Activated T-cell treated with anti-CD3 and anti-CD28 coated beads for 24 hours (primary cell): ENCODE measurements around the gene PRR7.

Source experiments
- DNase-seq: peaks from one replicate; pipeline ENCODE4 v3.0.0-alpha.2; 2020; ENCODE audit warnings: low read depth

The PRR7 gene

GRCh38 chr5:177499842-177500241 is 53.2 kb downstream of the PRR7 start:
- no peak for DNase-seq

- peak; percentile 74 for DNase-seq
Observed at GRCh38 chr5:177500685-177501522, 54.3 kb downstream of the PRR7 start.

- no peak for DNase-seq
Observed at GRCh38 chr5:177501874-177502678, 55.5 kb downstream of the PRR7 start.

- DNase-seq = no peak
Observed at GRCh38 chr5:177502886-177503285, 56.3 kb downstream of the PRR7 start.

- DNase-seq = no peak
Observed at GRCh38 chr5:177503351-177504085, 56.9 kb downstream of the PRR7 start.

GRCh38 chr5:177504086-177505056 is 57.8 kb downstream of the PRR7 start:
- DNase-seq = no peak

- no peak for DNase-seq
Observed at GRCh38 chr5:177505075-177505474, 58.5 kb downstream of the PRR7 start.
